HG02884 (cell line): Measurements from ENCODE around the gene CIDEA.

Experiments
- ATAC-seq: cut with Tn5 transposase; IDR thresholded peaks from one replicate; pipeline ENCODE4 v1.9.1; 2021; ENCODE audit warnings: mild to moderate bottlenecking, moderate library complexity; ENCODE audit not compliant: unreplicated experiment

The CIDEA gene

DNA sequence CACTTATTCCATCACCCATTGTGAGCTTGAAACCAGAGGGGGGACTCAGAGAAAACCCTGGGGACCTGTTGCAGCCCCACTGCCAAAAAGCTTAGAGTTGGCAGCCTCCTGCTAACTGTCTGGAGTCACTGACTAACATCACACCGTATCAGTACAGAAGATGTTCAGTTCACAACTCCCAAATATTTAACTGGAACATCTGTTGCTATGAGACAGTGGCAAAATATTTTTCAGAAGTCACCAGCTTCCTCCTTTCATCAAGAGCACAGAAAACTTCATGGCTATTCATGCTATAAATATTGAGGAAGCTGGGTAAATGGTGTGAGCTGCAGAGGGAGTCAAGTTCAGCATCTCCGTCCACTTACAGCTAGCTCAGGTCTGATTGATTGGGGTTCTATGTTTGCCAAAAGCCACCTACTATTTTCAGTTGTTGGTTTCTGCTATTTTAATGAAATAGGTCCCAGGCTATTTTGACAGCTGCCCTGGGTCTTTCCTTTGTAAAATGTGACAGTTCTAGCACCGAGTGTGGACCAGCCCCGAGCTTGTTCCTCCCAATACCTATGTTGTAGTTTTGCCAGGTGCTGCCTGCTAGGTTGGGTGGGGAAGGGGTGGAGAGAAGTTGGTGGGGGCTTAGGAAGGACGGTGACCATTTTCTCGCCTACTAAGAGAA, 63.6 kb downstream of the CIDEA start:
- no peak for ATAC-seq

- ATAC-seq, result no peak
These were observed 64.2 kb downstream of the CIDEA start for GRCh38 chr18:12318334-12318697.

- no peak for ATAC-seq
These were observed 64.7 kb downstream of the CIDEA start for GRCh38 chr18:12318857-12319256.

DNA sequence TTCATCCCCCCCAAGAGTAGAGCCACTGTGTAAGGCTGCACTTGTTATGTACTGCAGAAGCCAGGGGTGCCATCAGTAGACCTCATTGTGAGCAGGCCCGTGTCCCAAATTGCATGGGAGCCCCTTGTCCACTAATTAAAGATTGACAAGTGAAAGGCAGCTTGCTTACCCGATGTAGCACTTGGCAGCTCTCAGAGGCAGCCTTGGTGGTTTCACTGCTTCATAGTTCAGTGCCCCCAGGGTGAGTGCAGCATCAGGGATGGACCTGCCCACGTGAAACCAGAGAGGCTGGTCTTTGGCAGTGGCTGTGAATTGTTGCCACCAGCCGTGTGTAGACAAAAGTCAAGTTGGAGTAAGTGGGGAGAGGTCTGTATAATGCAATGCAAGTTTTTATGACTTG, 67.2 kb downstream of the CIDEA start:
- ATAC-seq, result peak; percentile 66

- no peak for ATAC-seq
These were observed 71.0 kb downstream of the CIDEA start for GRCh38 chr18:12324991-12325725.

DNA sequence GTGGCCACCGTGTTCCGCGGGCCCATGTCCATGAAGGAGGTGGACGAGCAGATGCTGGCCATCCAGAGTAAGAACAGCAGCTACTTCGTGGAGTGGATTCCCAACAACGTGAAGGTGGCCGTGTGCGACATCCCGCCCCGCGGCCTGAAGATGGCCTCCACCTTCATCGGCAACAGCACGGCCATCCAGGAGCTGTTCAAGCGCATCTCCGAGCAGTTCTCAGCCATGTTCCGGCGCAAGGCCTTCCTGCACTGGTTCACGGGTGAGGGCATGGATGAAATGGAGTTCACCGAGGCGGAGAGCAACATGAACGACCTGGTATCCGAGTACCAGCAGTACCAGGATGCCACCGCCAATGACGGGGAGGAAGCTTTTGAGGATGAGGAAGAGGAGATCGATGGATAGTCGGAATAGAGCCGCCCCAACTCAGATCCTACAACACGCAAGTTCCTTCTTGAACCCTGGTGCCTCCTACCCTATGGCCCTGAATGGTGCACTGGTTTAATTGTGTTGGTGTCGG, 71.6 kb downstream of the CIDEA start:
- no peak for ATAC-seq

- no peak for ATAC-seq
These were observed 72.7 kb downstream of the CIDEA start for GRCh38 chr18:12326711-12327460.
